Activated CD4-positive, alpha-beta T cell treated with anti-CD3 and anti-CD28 coated beads, Interleukin-2, Interleukin-6, amounts not matched to agents 100 ng/mL and 50 ng/mL, durations not matched to agents 16 hours and 8 hours (primary cell): ENCODE data around the gene CLVS2.

Source experiments
- DNase-seq: peaks from one replicate; pipeline ENCODE4 v3.0.0-alpha.2; 2020

CLVS2 gene

GRCh38 chr6:123027408-123027807, 31.4 kb downstream of the CLVS2 start:
- DNase-seq, result no peak

GRCh38 chr6:123028263-123028662, 32.2 kb downstream of the CLVS2 start:
- no peak for DNase-seq

GRCh38 chr6:123030282-123030681, 34.2 kb downstream of the CLVS2 start:
- DNase-seq, result no peak

GRCh38 chr6:123036648-123037047, 40.6 kb downstream of the CLVS2 start:
- no peak for DNase-seq

GRCh38 chr6:123039431-123039830, 43.4 kb downstream of the CLVS2 start:
- DNase-seq, result no peak

GRCh38 chr6:123042401-123042800, 46.4 kb downstream of the CLVS2 start:
- DNase-seq, result no peak

GRCh38 chr6:123044341-123044860, 48.4 kb downstream of the CLVS2 start:
- no peak for DNase-seq

GRCh38 chr6:123053602-123054225, 57.7 kb downstream of the CLVS2 start:
- DNase-seq, result no peak

- no peak for DNase-seq
These were observed 59.2 kb downstream of the CLVS2 start for GRCh38 chr6:123055256-123055655.

- no peak for DNase-seq
These were observed 66.6 kb downstream of the CLVS2 start for GRCh38 chr6:123062670-123063069.

GRCh38 chr6:123064038-123064437, 68.0 kb downstream of the CLVS2 start:
- peak; percentile 11 for DNase-seq

GRCh38 chr6:123074616-123075015, 78.6 kb downstream of the CLVS2 start:
- DNase-seq, result no peak

- DNase-seq, result no peak
These were observed 89.4 kb downstream of the CLVS2 start for GRCh38 chr6:123085403-123085802.

GRCh38 chr6:123089226-123089625, 93.2 kb downstream of the CLVS2 start:
- DNase-seq, result no peak

- DNase-seq, result no peak
These were observed 95.3 kb downstream of the CLVS2 start for GRCh38 chr6:123091091-123091895.

GRCh38 chr6:123091896-123092271, 95.8 kb downstream of the CLVS2 start:
- no peak for DNase-seq

- no peak for DNase-seq
These were observed 98.8 kb downstream of the CLVS2 start for GRCh38 chr6:123094795-123095194.

GRCh38 chr6:123105561-123105960, 109.5 kb downstream of the CLVS2 start:
- no peak for DNase-seq

- no peak for DNase-seq
These were observed 120.3 kb downstream of the CLVS2 start for GRCh38 chr6:123116370-123116769.

- no peak for DNase-seq
These were observed 121.3 kb downstream of the CLVS2 start for GRCh38 chr6:123117145-123117908.

GRCh38 chr6:123118811-123119210, 122.8 kb downstream of the CLVS2 start:
- DNase-seq, result no peak
